ENCODE data around the gene TRPM8.

- TF ChIP-seq CTCF (IDR thresholded peaks at IDR 0.05; ENCODE audit: low read length), result no peak
- no peak for TF ChIP-seq EZH2 (IDR thresholded peaks at IDR 0.05; ENCODE audit: borderline replicate concordance, low read length)
Observed at GRCh38 chr2:233968556-233968955, 51.4 kb downstream of the TRPM8 start.
